C4-2B (cell line): Measurements from ENCODE around the gene MORN5.

Experiments used
- ZFX ChIP-seq: fragments of 450-650 bp; IDR thresholded peaks from 2 replicates; pipeline ENCODE4 v1.6.1; 2017
- TF ChIP-seq, protein P1 (sequence below): fragments of 450-650 bp; conservative IDR thresholded peaks from 2 replicates; pipeline ENCODE4 v1.5.1; 2017; ENCODE audit warnings: mild to moderate bottlenecking

DNA sequence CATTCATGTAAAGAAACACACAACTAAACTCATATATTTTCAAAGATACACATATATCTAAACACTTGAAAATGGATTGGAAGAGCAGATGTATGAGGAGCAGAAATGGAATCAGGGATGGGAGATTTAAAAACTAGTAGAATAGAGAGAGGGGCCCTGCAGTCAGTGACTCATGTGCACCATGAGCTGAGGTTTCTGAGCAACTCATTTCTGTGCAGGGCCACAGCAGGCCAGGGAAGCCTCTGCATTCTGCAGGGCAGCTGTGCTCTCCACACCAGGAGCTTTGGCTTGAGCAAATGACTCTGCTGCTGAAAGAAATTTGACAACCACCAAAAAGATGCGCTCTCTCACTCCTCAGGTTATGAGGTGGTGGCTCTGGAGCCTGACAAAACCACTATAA lies 41.9 kb downstream of the MORN5 start:
- TF ChIP-seq, protein P1, sequence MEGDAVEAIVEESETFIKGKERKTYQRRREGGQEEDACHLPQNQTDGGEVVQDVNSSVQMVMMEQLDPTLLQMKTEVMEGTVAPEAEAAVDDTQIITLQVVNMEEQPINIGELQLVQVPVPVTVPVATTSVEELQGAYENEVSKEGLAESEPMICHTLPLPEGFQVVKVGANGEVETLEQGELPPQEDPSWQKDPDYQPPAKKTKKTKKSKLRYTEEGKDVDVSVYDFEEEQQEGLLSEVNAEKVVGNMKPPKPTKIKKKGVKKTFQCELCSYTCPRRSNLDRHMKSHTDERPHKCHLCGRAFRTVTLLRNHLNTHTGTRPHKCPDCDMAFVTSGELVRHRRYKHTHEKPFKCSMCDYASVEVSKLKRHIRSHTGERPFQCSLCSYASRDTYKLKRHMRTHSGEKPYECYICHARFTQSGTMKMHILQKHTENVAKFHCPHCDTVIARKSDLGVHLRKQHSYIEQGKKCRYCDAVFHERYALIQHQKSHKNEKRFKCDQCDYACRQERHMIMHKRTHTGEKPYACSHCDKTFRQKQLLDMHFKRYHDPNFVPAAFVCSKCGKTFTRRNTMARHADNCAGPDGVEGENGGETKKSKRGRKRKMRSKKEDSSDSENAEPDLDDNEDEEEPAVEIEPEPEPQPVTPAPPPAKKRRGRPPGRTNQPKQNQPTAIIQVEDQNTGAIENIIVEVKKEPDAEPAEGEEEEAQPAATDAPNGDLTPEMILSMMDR = no peak
- no peak for TF ChIP-seq ZFX
